HUES48 (cell line): ENCODE results near the gene ZNF469.
A peak's percentile ranks its signal among the peaks of the same experiment; 100 is the strongest.

Experiments
- H3K27ac ChIP-seq: one replicate; pipeline ENCODE4 v1.7.0; 2013; ENCODE audit warnings: low read depth, low read length, inconsistent platforms
- H3K27me3 ChIP-seq: 2 replicates; pipeline ENCODE4 v1.6.1; 2013; ENCODE audit warnings: mild to moderate bottlenecking, low read length; ENCODE audit not compliant: control insufficient read depth, insufficient read depth
- H3K36me3 ChIP-seq: 2 replicates; pipeline ENCODE4 v1.6.1; 2013; ENCODE audit warnings: low read length; ENCODE audit not compliant: control insufficient read depth, insufficient read depth
- H3K4me1 ChIP-seq: 2 replicates; pipeline ENCODE4 v1.6.1; 2013; ENCODE audit warnings: mild to moderate bottlenecking, low read length; ENCODE audit not compliant: control insufficient read depth, insufficient read depth
- H3K4me3 ChIP-seq: 2 replicates; pipeline ENCODE4 v1.5.1; 2013; ENCODE audit warnings: mild to moderate bottlenecking, low read depth, low read length
- H3K9ac ChIP-seq: 2 replicates; pipeline ENCODE4 v1.6.1; 2013; ENCODE audit warnings: mild to moderate bottlenecking, low read depth, low read length, moderate library complexity
- H3K9me3 ChIP-seq: 2 replicates; pipeline ENCODE4 v1.6.1; 2013; ENCODE audit warnings: low read length; ENCODE audit not compliant: control insufficient read depth, insufficient read depth

ZNF469 gene

DNA sequence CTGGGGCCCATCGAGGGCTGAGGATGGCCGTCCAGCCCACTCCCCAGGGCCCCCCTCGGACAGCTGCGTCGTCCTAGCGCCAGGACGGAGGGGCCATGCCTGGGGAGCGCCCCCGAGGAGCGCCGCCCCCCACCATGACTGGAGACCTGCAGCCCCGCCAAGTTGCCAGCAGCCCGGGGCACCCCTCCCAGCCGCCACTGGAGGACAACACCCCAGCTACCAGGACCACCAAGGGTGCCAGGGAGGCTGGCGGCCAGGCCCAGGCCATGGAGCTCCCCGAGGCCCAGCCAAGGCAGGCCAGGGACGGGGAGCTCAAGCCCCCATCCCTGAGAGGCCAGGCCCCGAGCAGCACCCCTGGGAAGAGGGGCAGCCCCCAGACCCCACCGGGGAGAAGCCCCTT lies 44.6 kb downstream of the ZNF469 start:
- Histone ChIP-seq H3K9ac (no peak overlapping the region), H3K4me3 (no peak overlapping the region), H3K27me3 (no peaks in the 10 kb centered on the region; the same call in none of the 2 replicates), H3K36me3 (no peaks in the 10 kb centered on the region), H3K4me1 (no peaks in the 10 kb centered on the region), H3K9me3 (no peaks in the 10 kb centered on the region), H3K27ac (no peak overlapping the region)

DNA sequence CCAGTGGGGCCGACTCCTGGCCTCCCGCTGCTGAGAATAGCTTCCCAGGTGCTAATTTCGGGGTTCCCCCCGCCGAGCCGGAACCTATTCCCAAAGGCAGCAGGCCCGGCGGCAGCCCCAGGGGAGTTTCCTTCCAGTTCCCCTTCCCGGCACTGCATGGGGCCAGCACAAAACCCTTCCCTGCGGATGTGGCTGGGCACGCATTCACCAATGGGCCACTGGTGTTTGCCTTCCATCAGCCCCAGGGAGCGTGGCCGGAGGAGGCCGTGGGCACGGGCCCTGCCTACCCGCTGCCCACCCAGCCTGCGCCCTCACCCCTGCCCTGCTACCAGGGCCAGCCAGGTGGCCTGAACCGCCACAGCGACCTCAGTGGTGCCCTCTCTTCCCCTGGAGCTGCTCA lies 45.4 kb downstream of the ZNF469 start:
- no peaks in the 10 kb centered on the region for H3K4me1 ChIP-seq
- H3K4me3 ChIP-seq: no peak overlapping the region
- no peaks in the 10 kb centered on the region for H3K36me3 ChIP-seq
- H3K27me3 ChIP-seq: no peaks in the 10 kb centered on the region; the same call in none of the 2 replicates
- H3K27ac ChIP-seq: no peak overlapping the region
- H3K9me3 ChIP-seq: no peaks in the 10 kb centered on the region
- H3K9ac ChIP-seq: no peak overlapping the region

- Histone ChIP-seq H3K9me3 (no peaks in the 10 kb centered on the region), H3K4me1 (no peaks in the 10 kb centered on the region), H3K4me3 (no peak overlapping the region), H3K27ac (no peak overlapping the region), H3K36me3 (no peaks in the 10 kb centered on the region), H3K27me3 (no peaks in the 10 kb centered on the region; the same call in none of the 2 replicates), H3K9ac (no peak overlapping the region)
Measured at GRCh38 chr16:88428616-88429386, 46.0 kb downstream of the ZNF469 start.

GRCh38 chr16:88429387-88430184 lies 46.8 kb downstream of the ZNF469 start:
- Histone ChIP-seq H3K9me3 (no peaks in the 10 kb centered on the region), H3K4me3 (no peak overlapping the region), H3K27me3 (no peaks in the 10 kb centered on the region; the same call in none of the 2 replicates), H3K27ac (no peak overlapping the region), H3K4me1 (no peaks in the 10 kb centered on the region), H3K9ac (no peak overlapping the region), H3K36me3 (no peaks in the 10 kb centered on the region)

DNA sequence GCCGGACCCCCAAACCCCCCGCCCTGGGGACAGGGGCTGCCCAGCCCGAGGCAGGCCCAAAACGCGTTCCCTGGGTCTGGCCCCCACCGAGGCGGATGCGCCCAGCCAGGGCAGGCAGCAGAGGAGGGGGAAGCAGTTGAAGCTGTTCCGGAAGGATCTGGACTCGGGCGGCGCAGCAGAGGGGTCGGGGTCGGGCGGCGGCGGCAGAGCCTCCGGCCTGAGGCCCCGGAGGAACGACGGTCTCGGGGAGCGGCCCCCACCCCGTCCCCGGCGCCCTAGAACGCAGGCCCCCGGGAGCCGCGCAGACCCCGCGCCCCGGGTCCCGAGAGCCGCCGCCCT lies 47.4 kb downstream of the ZNF469 start:
- no peaks in the 10 kb centered on the region; the same call in none of the 2 replicates for H3K27me3 ChIP-seq
- H3K9ac ChIP-seq: no peak overlapping the region
- H3K4me3 ChIP-seq: no peak overlapping the region; the same call in 1 of the 2 replicates
- no peak overlapping the region for H3K27ac ChIP-seq
- H3K9me3 ChIP-seq: no peaks in the 10 kb centered on the region
- no peaks in the 10 kb centered on the region for H3K4me1 ChIP-seq
- no peaks in the 10 kb centered on the region for H3K36me3 ChIP-seq

DNA sequence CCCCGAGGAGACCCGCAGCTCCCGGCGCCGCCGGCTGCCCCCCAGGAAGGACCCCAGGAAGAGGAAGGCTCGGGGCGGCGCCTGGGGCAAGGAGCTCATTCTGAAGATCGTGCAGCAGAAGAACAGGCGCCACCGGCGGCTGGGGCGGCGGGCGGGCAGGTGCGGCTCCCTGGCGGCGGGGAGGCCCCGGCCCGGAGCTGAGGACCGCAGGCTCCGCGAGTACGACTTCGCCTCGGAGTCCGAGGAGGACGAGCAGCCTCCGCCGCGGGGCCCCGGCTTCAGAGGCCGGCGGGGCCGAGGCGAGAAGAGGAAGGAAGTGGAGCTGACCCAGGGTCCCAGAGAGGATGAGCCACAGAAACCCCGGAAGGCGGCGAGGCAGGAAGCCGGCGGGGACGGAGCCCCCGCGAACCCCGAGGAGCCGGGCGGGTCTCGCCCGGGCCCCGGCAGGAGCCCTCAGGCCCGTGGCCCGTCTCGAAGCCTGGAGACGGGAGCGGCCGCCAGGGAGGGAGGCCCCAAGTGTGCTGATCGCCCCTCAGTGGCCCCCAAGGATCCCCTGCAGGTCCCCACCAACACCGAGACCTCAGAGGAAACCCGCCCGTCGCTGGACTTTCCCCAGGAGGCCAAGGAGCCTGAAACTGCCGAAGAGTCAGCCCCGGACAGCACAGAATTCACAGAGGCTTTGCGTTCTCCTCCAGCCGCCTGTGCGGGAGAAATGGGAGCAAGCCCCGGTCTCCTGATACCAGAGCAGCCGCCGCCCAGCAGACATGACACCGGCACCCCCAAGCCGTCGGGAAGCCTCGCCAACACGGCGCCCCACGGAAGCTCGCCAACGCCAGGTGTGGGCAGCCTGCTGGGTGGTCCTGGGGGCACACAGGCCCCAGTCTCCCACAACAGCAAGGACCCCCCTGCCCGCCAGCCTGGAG lies 48.0 kb downstream of the ZNF469 start:
- no peaks in the 10 kb centered on the region for H3K4me1 ChIP-seq

GRCh38 chr16:88431651-88432050 lies 48.9 kb downstream of the ZNF469 start:
- Histone ChIP-seq H3K4me3 (no peak overlapping the region), H3K27me3 (no peaks in the 10 kb centered on the region; the same call in none of the 2 replicates), H3K9ac (no peak overlapping the region), H3K4me1 (no peaks in the 10 kb centered on the region), H3K9me3 (no peaks in the 10 kb centered on the region), H3K36me3 (no peaks in the 10 kb centered on the region), H3K27ac (no peak overlapping the region)

More for the DNA sequence above, 48.0 kb downstream of the ZNF469 start:
- H3K27me3 ChIP-seq: no peaks in the 10 kb centered on the region; the same call in none of the 2 replicates
- no peaks in the 10 kb centered on the region for H3K9me3 ChIP-seq
- H3K9ac ChIP-seq: no peak overlapping the region
- peak overlapping the region; percentile 26; the same call in 1 of the 2 replicates for H3K4me3 ChIP-seq
- H3K36me3 ChIP-seq: no peaks in the 10 kb centered on the region
- H3K27ac ChIP-seq: no peak overlapping the region

DNA sequence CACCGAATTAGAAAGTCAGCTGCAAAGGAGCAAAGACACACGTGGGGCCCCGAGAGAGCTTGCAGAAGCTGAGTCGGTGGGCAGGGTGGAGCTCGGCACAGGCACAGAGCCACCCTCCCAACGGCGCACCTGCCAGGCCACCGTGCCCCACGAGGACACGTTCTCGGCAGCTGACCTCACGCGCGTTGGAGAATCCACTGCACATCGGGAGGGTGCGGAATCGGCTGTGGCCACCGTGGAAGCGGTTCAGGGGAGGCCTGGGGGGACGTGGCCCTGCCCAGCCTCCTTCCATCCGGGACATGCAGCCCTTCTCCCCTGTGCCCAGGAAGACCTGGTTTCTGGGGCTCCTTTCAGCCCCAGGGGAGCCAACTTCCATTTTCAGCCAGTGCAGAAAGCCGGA lies 49.4 kb downstream of the ZNF469 start:
- no peak overlapping the region for H3K27ac ChIP-seq
- no peaks in the 10 kb centered on the region for H3K4me1 ChIP-seq
- H3K27me3 ChIP-seq: no peaks in the 10 kb centered on the region; the same call in none of the 2 replicates
- no peaks in the 10 kb centered on the region for H3K9me3 ChIP-seq
- no peak overlapping the region for H3K9ac ChIP-seq
- no peak overlapping the region for H3K4me3 ChIP-seq
- H3K36me3 ChIP-seq: no peaks in the 10 kb centered on the region
